ENCODE measurements around the gene FRY. TPM values are rescaled to one million over a fixed set of nuclear protein-coding genes. Genes with fewer than 3 reads are reported as not detected.

The FRY gene
- total and polyA plus RNA-seq, 11 donors, result 21.6 to 237 (median 165) TPM

DNA sequence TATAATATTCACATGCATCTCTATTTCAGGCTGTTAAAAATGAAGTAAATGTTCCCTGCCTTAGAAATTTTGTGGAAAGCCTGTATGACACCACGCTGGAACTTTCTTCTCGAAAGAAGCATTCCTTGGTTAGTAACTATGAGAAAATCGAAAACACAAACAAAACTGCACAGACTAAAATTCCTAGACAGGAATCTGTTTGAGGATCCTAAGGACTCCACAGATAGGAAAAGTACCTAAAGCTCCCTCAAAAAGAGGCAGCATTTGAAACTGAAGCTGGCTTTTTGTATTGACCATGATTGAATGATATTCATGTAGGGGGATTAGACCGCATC, 103.4 kb downstream of the FRY start:
- peak overlapping the region in 9 of 12 donors; percentile 9 to 79 (median 42) for H3K27ac ChIP-seq
- H3K4me3 ChIP-seq, result no peak overlapping the region

DNA sequence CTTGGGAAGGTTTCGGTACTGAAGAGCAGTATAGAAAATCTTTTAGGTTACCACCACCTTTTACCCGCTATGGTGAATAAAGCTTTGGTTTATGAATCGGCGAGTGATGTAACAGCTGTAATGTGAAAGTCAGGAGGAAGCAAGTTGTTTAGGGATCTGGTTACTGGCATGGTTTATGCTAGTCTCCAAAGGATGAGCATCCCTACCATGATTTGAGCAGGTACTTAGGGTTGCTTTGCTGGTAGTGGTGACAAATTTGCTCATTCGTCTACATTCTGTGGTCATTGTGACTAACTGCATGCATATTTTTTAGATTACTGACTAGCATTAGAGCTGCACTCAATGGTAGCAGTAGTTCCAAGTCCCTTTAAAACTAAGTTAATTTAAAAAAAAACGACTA, 104.1 kb downstream of the FRY start:
- Histone ChIP-seq H3K4me1 (peaks cover 0 to 50% (median 20%) of the 10 kb centered on the region in 12 donors), H3K9me3 (no peaks in the 10 kb centered on the region), H3K4me3 (no peak overlapping the region), H3K27me3 (no peaks in the 10 kb centered on the region), H3K36me3 (peaks cover 0 to 58% (median 19%) of the 10 kb centered on the region in 9 donors), H3K27ac (peak overlapping the region in 8 of 12 donors; percentile 6 to 79 (median 49))
- ATAC-seq (no peak), DNase-seq (no peak)
- WGBS, 4 donors, result 83 to 88% (median 86%) methylated on average over 6 of the region's 6 CpGs
- TF ChIP-seq, protein P1, sequence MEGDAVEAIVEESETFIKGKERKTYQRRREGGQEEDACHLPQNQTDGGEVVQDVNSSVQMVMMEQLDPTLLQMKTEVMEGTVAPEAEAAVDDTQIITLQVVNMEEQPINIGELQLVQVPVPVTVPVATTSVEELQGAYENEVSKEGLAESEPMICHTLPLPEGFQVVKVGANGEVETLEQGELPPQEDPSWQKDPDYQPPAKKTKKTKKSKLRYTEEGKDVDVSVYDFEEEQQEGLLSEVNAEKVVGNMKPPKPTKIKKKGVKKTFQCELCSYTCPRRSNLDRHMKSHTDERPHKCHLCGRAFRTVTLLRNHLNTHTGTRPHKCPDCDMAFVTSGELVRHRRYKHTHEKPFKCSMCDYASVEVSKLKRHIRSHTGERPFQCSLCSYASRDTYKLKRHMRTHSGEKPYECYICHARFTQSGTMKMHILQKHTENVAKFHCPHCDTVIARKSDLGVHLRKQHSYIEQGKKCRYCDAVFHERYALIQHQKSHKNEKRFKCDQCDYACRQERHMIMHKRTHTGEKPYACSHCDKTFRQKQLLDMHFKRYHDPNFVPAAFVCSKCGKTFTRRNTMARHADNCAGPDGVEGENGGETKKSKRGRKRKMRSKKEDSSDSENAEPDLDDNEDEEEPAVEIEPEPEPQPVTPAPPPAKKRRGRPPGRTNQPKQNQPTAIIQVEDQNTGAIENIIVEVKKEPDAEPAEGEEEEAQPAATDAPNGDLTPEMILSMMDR (IDR thresholded peaks at IDR 0.05), result no peak
- TF ChIP-seq POLR2A (IDR thresholded peaks at IDR 0.05), result no peak
- intact Hi-C loops (cut with DNase I), result loop anchor here in 1 of 10 donors (10.0 kb wide), 1 partner anchor 51 kb away; no protein-coding TSS in a partner anchor

More for the DNA sequence above, 103.4 kb downstream of the FRY start:
- intact Hi-C loops (cut with DNase I), result loop anchor here in 1 of 10 donors (10.0 kb wide), 1 partner anchor 50 kb away; no protein-coding TSS in a partner anchor
- Histone ChIP-seq H3K4me1 (peaks cover 0 to 50% (median 20%) of the 10 kb centered on the region in 12 donors), H3K9me3 (no peaks in the 10 kb centered on the region), H3K36me3 (peaks cover 0 to 52% (median 19%) of the 10 kb centered on the region in 9 donors), H3K27me3 (no peaks in the 10 kb centered on the region)
- DNase-seq, result no peak
- 71 to 82% (median 77%) methylated on average over 4 of the region's 4 CpGs for WGBS, 4 donors
- TF ChIP-seq POLR2A (IDR thresholded peaks at IDR 0.05), result no peak
- TF ChIP-seq, protein P1 (IDR thresholded peaks at IDR 0.05), result no peak
- ATAC-seq, result peak in 1 of 4 donors; percentile 32

DNA sequence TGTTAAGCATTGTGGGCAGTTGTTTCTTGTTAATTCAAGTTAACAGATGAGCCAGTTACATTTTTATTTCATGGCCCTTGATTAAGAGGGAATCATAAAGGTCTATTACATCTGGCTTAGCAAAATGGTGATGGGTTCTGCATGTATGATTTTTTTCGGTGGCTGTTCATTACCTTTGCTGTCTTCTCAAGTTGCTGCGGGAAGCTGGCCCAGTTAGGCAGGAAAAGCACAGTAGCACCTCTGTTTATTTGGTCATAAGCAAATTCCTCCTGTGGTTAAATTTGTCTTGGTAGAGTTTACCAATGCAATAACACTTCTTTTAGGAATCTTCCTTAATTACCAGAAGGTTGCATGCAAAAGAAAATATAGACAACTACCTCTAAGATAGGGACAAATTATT, 104.5 kb downstream of the FRY start:
- H3K4me3 ChIP-seq, result no peak overlapping the region
- WGBS, 4 donors, result 80 to 88% (median 84%) methylated on average over 2 of the region's 2 CpGs
- intact Hi-C loops (cut with DNase I), result loop anchor here in 1 of 10 donors (10.0 kb wide), 1 partner anchor 51 kb away; no protein-coding TSS in a partner anchor
- ATAC-seq, result no peak
- peak overlapping the region in 5 of 12 donors; percentile 6 to 79 (median 59) for H3K27ac ChIP-seq
- DNase-seq, result no peak
- peaks cover 0 to 50% (median 20%) of the 10 kb centered on the region in 12 donors for H3K4me1 ChIP-seq
- no peaks in the 10 kb centered on the region for H3K9me3 ChIP-seq
- H3K36me3 ChIP-seq, result peaks cover 0 to 58% (median 19%) of the 10 kb centered on the region in 9 donors
- TF ChIP-seq POLR2A (IDR thresholded peaks at IDR 0.05), result no peak
- TF ChIP-seq, protein P1 (IDR thresholded peaks at IDR 0.05), result no peak
- H3K27me3 ChIP-seq, result no peaks in the 10 kb centered on the region

DNA sequence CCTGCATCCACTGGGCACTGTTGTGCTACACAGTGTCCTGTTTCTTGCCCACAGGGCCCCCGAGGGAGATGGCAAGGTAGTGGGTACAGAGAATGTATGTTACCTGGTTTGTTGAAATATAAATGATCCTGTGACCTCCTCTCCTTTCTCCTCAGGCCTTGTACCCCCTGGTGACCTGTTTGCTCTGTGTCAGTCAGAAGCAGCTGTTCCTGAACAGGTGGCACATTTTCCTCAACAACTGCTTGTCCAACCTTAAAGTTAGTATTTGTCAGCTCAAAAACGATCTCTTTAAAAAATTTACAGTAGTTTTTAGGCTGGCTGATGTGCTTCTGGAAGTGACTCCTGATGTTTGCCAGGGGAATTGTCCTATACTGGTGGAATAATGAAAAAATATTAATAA, 105.1 kb downstream of the FRY start:
- Histone ChIP-seq H3K4me1 (peaks cover 0 to 50% (median 20%) of the 10 kb centered on the region in 12 donors), H3K27ac (peak overlapping the region in 3 of 12 donors; percentile 23 to 60 (median 41)), H3K36me3 (peaks cover 0 to 54% (median 19%) of the 10 kb centered on the region in 9 donors), H3K27me3 (no peaks in the 10 kb centered on the region), H3K9me3 (no peaks in the 10 kb centered on the region), H3K4me3 (no peak overlapping the region)
- ATAC-seq, result no peak
- TF ChIP-seq, protein P1 (IDR thresholded peaks at IDR 0.05), result no peak
- no peak for TF ChIP-seq POLR2A (IDR thresholded peaks at IDR 0.05)
- intact Hi-C loops (cut with DNase I), result loop anchor here in 1 of 10 donors (10.0 kb wide), 1 partner anchor 52 kb away; no protein-coding TSS in a partner anchor
- WGBS, 4 donors, result 55 to 69% (median 60%) methylated on average over 2 of the region's 2 CpGs
- no peak for DNase-seq

Data from heart left ventricle (tissue), 16 donors.